Left lung (tissue), 10 donors: ENCODE results near the gene ACRBP. TPM values are rescaled to one million over a fixed set of nuclear protein-coding genes. Genes with fewer than 3 reads are reported as not detected.

Experiments
- ATAC-seq: fragments of 200-7000 bp; cut with Tn5 transposase; one replicate; pipeline ENCODE4 v1.9.1; 2020; ENCODE audit warnings: moderate library complexity
- DNase-seq, 4 donors: peaks; one replicate each; pipeline ENCODE4 v3.0.0-alpha.2; 2013 to 2020
- H3K27ac ChIP-seq, 2 donors: fragments of 200-600 bp; sonication (generic) in 1 of 2; one replicate each; pipeline versions ENCODE4 v1.5.0 to v1.8.0; 2020 to 2021
- H3K27me3 ChIP-seq, 2 donors: fragments of 200-600 bp; sonication (generic) in 1 of 2; one replicate each; pipeline versions ENCODE4 v1.5.0 to v1.8.0; 2020 to 2021
- H3K36me3 ChIP-seq, 2 donors: fragments of 200-600 bp; sonication (generic) in 1 of 2; one replicate each; pipeline versions ENCODE4 v1.5.0 to v1.8.0; 2020 to 2021
- H3K4me1 ChIP-seq, 2 donors: fragments of 200-600 bp; one replicate each; pipeline ENCODE4 v1.8.0; 2021
- H3K4me3 ChIP-seq, 2 donors: fragments of 200-600 bp; sonication (generic) in 1 of 2; one replicate each; pipeline versions ENCODE4 v1.5.0 to v1.8.0; 2020 to 2021; ENCODE audit warnings: mild to moderate bottlenecking in 1 of 2
- H3K9me3 ChIP-seq, 2 donors: fragments of 200-600 bp; sonication (generic) in 1 of 2; one replicate each; pipeline versions ENCODE4 v1.5.0 to v1.8.0; 2020 to 2021
- intact Hi-C, 2 donors: fragments of 100-400 bp; cut with DNase I; formaldehyde crosslinking; loops; one replicate each; pipeline versions ENCODE4 v1.11.2 to v1.14.2; 2022
- polyA plus RNA-seq, 6 donors: library from polyadenylated mRNA; unstranded; fragments of 120-200 nt; gene quantifications; one replicate each; pipeline ENCODE4 v1.2.1, GENCODE V29; 2013; ENCODE audit not compliant: insufficient read length in 6 of 6
- total RNA-seq, 2 donors: library from RNA; stranded (reverse); fragmentation: NEBNext Ultra II Directional; extraction: Animal tissue kit (Norgen Biotek cat#: 25700); gene quantifications; one replicate each; pipeline ENCODE4 v1.2.1, GENCODE V29; 2021
- TF ChIP-seq, protein P1 (sequence below), 2 donors: fragments of 200-600 bp; sonication (generic) in 1 of 2; IDR thresholded peaks; one replicate each; pipeline versions ENCODE4 v1.5.0 to v1.8.0; 2021; ENCODE audit warnings: antibody characterized with exemption in 2 of 2
- donor health status: DM: no; HTN: yes; CAD: no.
- donor health status: DM: no; HTN: no; CAD: no.

Gene ACRBP
- total and polyA plus RNA-seq, 8 donors = 4.9 to 8.2 (median 6.4) TPM

- DNase-seq = peak in 2 of 4 donors; percentile 85 to 91
- Histone ChIP-seq H3K36me3 (no peaks in the 10 kb centered on the region), H3K4me3 (no peak overlapping the region), H3K4me1 (peaks cover 0 to 24% of the 10 kb centered on the region in 2 donors), H3K27me3 (peaks cover 0 to 15% of the 10 kb centered on the region in 2 donors), H3K27ac (peak overlapping the region in 1 of 2 donors; percentile 13), H3K9me3 (no peaks in the 10 kb centered on the region)
- TF ChIP-seq, protein P1, sequence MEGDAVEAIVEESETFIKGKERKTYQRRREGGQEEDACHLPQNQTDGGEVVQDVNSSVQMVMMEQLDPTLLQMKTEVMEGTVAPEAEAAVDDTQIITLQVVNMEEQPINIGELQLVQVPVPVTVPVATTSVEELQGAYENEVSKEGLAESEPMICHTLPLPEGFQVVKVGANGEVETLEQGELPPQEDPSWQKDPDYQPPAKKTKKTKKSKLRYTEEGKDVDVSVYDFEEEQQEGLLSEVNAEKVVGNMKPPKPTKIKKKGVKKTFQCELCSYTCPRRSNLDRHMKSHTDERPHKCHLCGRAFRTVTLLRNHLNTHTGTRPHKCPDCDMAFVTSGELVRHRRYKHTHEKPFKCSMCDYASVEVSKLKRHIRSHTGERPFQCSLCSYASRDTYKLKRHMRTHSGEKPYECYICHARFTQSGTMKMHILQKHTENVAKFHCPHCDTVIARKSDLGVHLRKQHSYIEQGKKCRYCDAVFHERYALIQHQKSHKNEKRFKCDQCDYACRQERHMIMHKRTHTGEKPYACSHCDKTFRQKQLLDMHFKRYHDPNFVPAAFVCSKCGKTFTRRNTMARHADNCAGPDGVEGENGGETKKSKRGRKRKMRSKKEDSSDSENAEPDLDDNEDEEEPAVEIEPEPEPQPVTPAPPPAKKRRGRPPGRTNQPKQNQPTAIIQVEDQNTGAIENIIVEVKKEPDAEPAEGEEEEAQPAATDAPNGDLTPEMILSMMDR (IDR thresholded peaks at IDR 0.05) = no peak
- ATAC-seq = no peak
- intact Hi-C loops = loop anchor here in 1 of 2 donors (10.0 kb wide), 1 partner anchor 76 kb away; no protein-coding TSS in a partner anchor
These were observed 28.6 kb downstream of the ACRBP start for GRCh38 chr12:6618483-6619225.

DNA sequence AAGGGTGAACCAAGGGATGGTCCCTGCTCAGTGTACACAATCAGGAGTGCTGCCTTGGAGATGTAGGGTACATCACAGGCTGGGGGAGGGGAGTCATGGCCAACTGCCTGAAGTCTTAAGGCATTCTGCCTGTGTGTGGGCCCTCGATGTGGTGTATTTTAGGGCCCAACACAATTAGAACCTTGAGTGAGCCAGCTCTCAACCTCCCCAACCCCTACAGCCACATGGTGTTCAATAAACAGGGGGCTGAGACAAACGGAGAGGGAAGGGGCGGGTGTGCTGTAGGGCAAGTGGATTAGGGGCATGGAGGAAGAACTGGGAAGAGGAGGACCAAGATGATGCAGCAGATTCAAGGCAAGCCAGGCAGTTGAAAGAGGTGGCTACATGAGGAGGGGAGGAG, 31.4 kb downstream of the ACRBP start:
- DNase-seq = no peak
- peaks cover 9 to 45% of the 10 kb centered on the region in 2 donors for H3K4me1 ChIP-seq
- ATAC-seq = no peak
- peaks cover 0 to 12% of the 10 kb centered on the region in 2 donors for H3K27me3 ChIP-seq
- H3K9me3 ChIP-seq = no peaks in the 10 kb centered on the region
- H3K36me3 ChIP-seq = no peaks in the 10 kb centered on the region
- intact Hi-C loops = loop anchor here in 1 of 2 donors (10.0 kb wide), 1 partner anchor 79 kb away; no protein-coding TSS in a partner anchor
- no peak overlapping the region for H3K27ac ChIP-seq
- H3K4me3 ChIP-seq = no peak overlapping the region
- TF ChIP-seq, protein P1 (IDR thresholded peaks at IDR 0.05) = no peak

- no peak for DNase-seq
- intact Hi-C loops = loop anchor here in 1 of 2 donors (10.0 kb wide), 1 partner anchor 80 kb away; no protein-coding TSS in a partner anchor
- Histone ChIP-seq H3K4me3 (no peak overlapping the region), H3K9me3 (no peaks in the 10 kb centered on the region), H3K36me3 (no peaks in the 10 kb centered on the region), H3K27me3 (peaks cover 0 to under 1% of the 10 kb centered on the region in 2 donors), H3K4me1 (peaks cover 9 to 37% of the 10 kb centered on the region in 2 donors), H3K27ac (peak overlapping the region; percentile 52 to 83)
- ATAC-seq = no peak
- TF ChIP-seq, protein P1 (IDR thresholded peaks at IDR 0.05) = no peak
These were observed 32.6 kb downstream of the ACRBP start for GRCh38 chr12:6614513-6615172.

GRCh38 chr12:6613776-6614512, 33.3 kb downstream of the ACRBP start:
- Histone ChIP-seq H3K4me3 (no peak overlapping the region), H3K36me3 (no peaks in the 10 kb centered on the region), H3K4me1 (peaks cover 9 to 37% of the 10 kb centered on the region in 2 donors), H3K27ac (peak overlapping the region; percentile 52 to 83), H3K9me3 (no peaks in the 10 kb centered on the region), H3K27me3 (no peaks in the 10 kb centered on the region)
- ATAC-seq = peak; percentile 78
- peak; percentile 91 to 99 (median 93) for DNase-seq
- intact Hi-C loops = loop anchor here in 1 of 2 donors (10.0 kb wide), 1 partner anchor 81 kb away; no protein-coding TSS in a partner anchor
- TF ChIP-seq, protein P1 (IDR thresholded peaks at IDR 0.05) = no peak
